AG04450 (cell line): Measurements from ENCODE around the gene AGO4. TPM values are rescaled to one million over a fixed set of nuclear protein-coding genes. Genes with fewer than 3 reads are reported as not detected.
A peak's percentile ranks its signal among the peaks of the same experiment; 100 is the strongest.

Experiments used
- CTCF ChIA-PET: fragments of 300-600, 350-600 bp; formaldehyde crosslinking; extraction: SDS; loops from one replicate; lab custom pipeline; 2022; ENCODE audit warnings: antibody characterized with exemption, inconsistent platforms; lab: Charles Lee
- POLR2A ChIA-PET: fragments of 350-600 bp; formaldehyde crosslinking; extraction: SDS; loops from one replicate; lab custom pipeline; 2021; ENCODE audit warnings: antibody characterized with exemption, inconsistent platforms; lab: Yijun Ruan, JAX
- DNase-seq: peaks from one replicate; pipeline ENCODE4 v3.0.0-alpha.2; 2011; ENCODE audit warnings: low read depth, low spot score
- H3K27ac ChIP-seq: one replicate; pipeline ENCODE4 v1.5.1; 2012; ENCODE audit warnings: low read depth, low read length, control low read depth
- H3K27me3 ChIP-seq: one replicate; pipeline ENCODE4 v1.6.0; 2012; ENCODE audit warnings: low read length; ENCODE audit not compliant: control insufficient read depth, insufficient read depth
- H3K4me3 ChIP-seq: 2 replicates; pipeline ENCODE4 v1.5.1; 2011; ENCODE audit warnings: mild to moderate bottlenecking, low read depth, low read length, control low read depth
- H3K9me3 ChIP-seq: 2 replicates; pipeline ENCODE4 v1.5.1; 2012; ENCODE audit warnings: low read length; ENCODE audit not compliant: control insufficient read depth, insufficient read depth
- polyA minus RNA-seq: library from RNA; depleted of rRNA, polyadenylated mRNA; stranded (reverse); fragments of >200 nt; gene quantifications from 2 replicates; pipeline ENCODE4 v1.2.3, GENCODE V29; 2011; rRNA and poly(A)+ RNA removed
- polyA plus RNA-seq: library from polyadenylated mRNA; depleted of rRNA; stranded (reverse); fragments of >200 nt; gene quantifications from 2 replicates; pipeline ENCODE4 v1.2.3, GENCODE V29; 2011; rRNA removed
- TF ChIP-seq, protein P1 (sequence below): IDR thresholded peaks from 2 replicates; pipeline ENCODE4 v1.5.1; 2011; ENCODE audit warnings: low read depth, low read length, control low read depth, inconsistent platforms

Gene AGO4
- polyA plus RNA-seq (8.6 and 9.1 TPM in 2 replicates), polyA minus RNA-seq (26.8 and 27.1 TPM in 2 replicates)

DNA sequence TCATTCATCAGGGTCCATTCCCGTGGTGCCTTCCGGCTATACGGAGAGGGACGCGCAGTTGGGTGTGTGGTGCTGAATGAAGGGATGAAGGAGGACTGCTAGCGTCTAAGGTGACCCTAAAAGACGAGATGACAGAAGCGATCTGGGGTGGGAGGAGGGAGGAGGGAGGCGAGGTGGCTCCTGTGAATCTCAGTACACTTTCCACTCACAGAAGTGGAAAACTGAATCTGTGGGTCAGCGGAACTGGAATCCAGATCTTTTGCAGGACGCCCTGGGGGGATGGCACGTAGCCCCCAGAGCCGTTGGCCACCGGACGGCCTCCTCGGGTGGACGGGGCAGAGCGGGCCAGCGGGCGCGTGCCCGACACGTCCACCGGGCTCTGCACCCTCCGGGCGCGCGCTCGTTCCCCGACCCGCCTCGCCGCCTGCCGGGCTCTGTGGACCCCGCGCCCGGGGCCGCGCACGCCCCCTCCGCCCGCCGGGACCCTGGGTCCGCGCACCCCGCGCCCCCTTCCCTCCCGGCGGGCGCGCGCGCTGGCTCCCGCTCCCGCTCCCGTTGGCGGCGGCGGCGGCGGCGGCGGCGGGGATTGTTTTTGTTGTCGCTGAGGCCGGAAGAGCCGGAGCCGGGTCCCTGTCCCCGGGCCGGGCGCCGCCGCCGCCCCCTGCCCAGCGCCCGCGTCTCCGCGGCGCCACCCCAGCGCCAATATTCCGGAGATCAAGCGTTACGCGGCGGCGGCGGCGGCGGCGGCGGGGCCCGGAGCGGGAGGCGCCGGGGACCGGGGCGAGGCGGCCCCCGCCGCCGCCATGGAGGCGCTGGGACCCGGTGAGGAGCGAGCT, at the start of gene AGO4:
Gene AGO4 (plus strand): TSS at position 403 of the 836 bp plus-strand sequence. CDS start 401 bp downstream, at position 804.
- TF ChIP-seq, protein P1, sequence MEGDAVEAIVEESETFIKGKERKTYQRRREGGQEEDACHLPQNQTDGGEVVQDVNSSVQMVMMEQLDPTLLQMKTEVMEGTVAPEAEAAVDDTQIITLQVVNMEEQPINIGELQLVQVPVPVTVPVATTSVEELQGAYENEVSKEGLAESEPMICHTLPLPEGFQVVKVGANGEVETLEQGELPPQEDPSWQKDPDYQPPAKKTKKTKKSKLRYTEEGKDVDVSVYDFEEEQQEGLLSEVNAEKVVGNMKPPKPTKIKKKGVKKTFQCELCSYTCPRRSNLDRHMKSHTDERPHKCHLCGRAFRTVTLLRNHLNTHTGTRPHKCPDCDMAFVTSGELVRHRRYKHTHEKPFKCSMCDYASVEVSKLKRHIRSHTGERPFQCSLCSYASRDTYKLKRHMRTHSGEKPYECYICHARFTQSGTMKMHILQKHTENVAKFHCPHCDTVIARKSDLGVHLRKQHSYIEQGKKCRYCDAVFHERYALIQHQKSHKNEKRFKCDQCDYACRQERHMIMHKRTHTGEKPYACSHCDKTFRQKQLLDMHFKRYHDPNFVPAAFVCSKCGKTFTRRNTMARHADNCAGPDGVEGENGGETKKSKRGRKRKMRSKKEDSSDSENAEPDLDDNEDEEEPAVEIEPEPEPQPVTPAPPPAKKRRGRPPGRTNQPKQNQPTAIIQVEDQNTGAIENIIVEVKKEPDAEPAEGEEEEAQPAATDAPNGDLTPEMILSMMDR: no peak
- no peaks in the 10 kb centered on the region for H3K9me3 ChIP-seq
- DNase-seq: no peak
- peak within 1 kb of the TSS; percentile 77 for H3K4me3 ChIP-seq
- ChIA-PET CTCF (interaction anchor here (0.6 kb wide), 1 partner anchor 38 kb away, joined by 3 read pairs; the partner anchor contains the start of gene CLSPN), POLR2A (interaction anchor here (0.7 kb wide), 1 partner anchor 38 kb away, joined by 5 read pairs; the partner anchor contains the start of gene CLSPN)
- H3K27me3 ChIP-seq: no peaks in the 10 kb centered on the region
- H3K27ac ChIP-seq: peak within 1 kb of the TSS; percentile 31

DNA sequence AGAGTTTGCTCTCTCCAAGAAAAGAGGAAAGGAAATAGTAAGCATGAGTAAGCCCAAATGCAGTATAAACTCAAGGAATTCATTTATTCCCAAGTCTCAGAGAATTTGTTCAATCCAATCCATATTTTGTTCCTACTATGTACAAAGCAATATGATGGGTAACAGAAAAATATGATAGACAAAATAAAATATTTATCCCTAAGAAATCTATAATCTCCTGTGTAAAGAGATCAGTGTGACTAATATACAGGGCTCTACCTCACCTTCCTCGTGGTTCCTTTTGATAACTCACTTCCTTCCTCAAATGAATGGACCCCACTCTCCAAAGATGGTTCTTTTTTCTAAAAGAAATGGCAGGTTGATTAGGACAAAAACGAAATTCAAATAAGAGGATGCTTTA, 45.7 kb upstream of the AGO4 start:
- ChIA-PET CTCF (interaction anchor here (1.2 to 4.0 kb wide), 2 partner anchors 13 to 35 kb away, joined by 3 to 16 read pairs; no protein-coding TSS in a partner anchor), POLR2A (interaction anchor here (0.6 kb wide), 1 partner anchor 16 kb away, joined by 3 read pairs; no protein-coding TSS in a partner anchor)
- TF ChIP-seq, protein P1: no peak
- H3K9me3 ChIP-seq: no peaks in the 10 kb centered on the region
- no peak overlapping the region for H3K4me3 ChIP-seq
- no peaks in the 10 kb centered on the region for H3K27me3 ChIP-seq
- DNase-seq: no peak
- H3K27ac ChIP-seq: no peak overlapping the region

DNA sequence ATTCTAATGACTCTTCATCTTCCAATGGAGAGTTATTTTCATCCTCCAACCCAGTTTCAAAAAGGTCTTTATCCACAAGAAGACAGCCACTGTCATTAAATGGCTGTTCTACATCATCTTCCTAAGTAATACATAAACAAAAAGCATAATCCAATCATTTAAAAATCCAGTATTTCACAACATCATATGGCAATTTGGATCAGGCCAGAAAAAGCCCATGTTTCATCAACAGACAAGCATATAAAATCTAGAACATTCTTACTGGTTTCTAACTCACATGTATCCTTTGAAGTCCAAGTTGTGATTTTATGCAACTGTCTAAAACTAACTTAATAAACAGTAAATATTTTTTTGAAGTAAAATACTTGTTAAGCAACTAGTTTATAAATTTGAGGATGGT, 44.6 kb upstream of the AGO4 start:
- POLR2A ChIA-PET: no interaction called here
- Histone ChIP-seq H3K9me3 (no peaks in the 10 kb centered on the region), H3K4me3 (no peak overlapping the region), H3K27me3 (no peaks in the 10 kb centered on the region), H3K27ac (no peak overlapping the region)
- CTCF ChIA-PET: interaction anchor here (4.0 kb wide), 1 partner anchor 36 kb away, joined by 16 read pairs; no protein-coding TSS in a partner anchor
- TF ChIP-seq, protein P1: no peak
- DNase-seq: no peak

DNA sequence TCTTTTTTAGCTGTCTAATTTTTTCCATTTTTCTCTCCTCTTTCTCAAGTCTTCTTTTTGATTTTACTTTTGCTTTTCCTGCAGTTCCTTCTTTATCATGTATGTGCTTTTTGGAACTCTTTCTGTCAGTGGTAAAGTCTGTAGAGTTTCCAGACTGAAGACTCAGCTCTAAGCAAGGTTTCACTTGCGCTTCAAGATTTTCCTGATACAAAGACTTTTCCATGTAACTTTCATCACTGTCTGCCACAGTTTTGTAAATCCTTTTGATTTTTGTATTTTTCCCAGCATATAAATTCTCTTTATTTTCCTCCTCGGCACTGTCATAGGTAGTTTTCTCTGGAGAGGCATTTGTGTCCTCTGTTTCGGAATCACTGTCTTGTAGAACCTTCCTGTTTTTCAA, 43.5 kb upstream of the AGO4 start:
- TF ChIP-seq, protein P1: no peak
- H3K4me3 ChIP-seq: no peak overlapping the region
- POLR2A ChIA-PET: no interaction called here
- H3K9me3 ChIP-seq: no peaks in the 10 kb centered on the region
- H3K27ac ChIP-seq: no peak overlapping the region
- DNase-seq: no peak
- H3K27me3 ChIP-seq: no peaks in the 10 kb centered on the region
- CTCF ChIA-PET: interaction anchor here (0.6 to 4.0 kb wide), 3 partner anchors 11 to 50 kb away, joined by 3 to 16 read pairs (median 7); no protein-coding TSS in a partner anchor
